GM12872 (cell line): ENCODE data around the gene CYB5R3.

Experiments used
- CTCF ChIP-seq: IDR thresholded peaks from 3 replicates; pipeline ENCODE4 v1.5.1; 2011; ENCODE audit warnings: low read depth, mild to moderate bottlenecking, low read length, moderate library complexity; ENCODE audit not compliant: insufficient read depth

The CYB5R3 gene

GRCh38 chr22:42591987-42592386 lies 57.2 kb downstream of the CYB5R3 start:
- TF ChIP-seq CTCF: no peak

DNA sequence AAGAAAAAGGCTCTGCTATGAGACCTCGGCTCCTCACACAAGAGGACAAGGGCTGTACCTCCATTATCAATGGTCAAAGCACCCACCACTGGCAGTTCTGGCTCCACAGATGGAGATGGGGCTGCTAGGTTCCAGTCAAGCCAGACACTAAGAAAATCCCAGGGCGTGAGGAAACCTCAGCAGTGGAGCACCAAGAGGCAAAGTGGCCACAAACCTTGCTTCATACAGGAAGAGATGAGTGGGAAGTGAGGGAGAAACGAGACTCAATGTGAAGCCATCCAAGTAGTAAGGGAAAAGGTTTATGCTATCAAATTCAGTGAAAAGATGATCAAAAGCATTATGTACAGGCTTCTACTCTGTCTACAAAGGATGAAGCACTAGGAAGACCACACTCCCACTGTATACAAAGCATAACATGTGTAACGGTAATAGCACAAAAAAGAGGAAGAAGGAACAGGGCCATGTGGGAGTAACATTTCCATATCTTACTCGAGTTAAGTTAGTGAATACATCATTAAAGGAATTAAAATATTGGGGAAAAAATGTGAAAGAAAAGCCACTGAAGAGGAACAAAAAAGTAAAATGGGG lies 61.5 kb downstream of the CYB5R3 start:
- no peak for TF ChIP-seq CTCF

- no peak for TF ChIP-seq CTCF
These were observed 62.8 kb downstream of the CYB5R3 start for GRCh38 chr22:42586381-42586780.

DNA sequence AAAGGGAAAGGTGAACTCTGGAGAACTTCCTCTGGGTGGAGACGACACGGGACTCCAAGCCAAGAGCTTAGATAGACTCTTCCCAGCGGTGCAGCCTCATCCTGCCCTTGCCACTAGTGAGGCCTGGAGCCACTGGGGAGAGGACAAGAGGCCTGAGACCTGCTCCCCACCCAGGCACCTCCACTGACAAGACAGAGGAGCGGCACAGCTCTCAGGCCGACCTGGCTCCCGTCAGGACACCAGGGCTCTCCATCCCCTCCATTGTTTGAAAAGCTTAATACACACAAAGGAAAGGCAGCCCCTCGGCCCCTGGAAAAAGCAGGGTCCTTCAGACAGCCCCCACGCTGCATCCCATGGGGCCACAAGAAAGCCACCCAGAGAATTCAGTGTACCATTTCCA lies 64.1 kb downstream of the CYB5R3 start:
- no peak for TF ChIP-seq CTCF

DNA sequence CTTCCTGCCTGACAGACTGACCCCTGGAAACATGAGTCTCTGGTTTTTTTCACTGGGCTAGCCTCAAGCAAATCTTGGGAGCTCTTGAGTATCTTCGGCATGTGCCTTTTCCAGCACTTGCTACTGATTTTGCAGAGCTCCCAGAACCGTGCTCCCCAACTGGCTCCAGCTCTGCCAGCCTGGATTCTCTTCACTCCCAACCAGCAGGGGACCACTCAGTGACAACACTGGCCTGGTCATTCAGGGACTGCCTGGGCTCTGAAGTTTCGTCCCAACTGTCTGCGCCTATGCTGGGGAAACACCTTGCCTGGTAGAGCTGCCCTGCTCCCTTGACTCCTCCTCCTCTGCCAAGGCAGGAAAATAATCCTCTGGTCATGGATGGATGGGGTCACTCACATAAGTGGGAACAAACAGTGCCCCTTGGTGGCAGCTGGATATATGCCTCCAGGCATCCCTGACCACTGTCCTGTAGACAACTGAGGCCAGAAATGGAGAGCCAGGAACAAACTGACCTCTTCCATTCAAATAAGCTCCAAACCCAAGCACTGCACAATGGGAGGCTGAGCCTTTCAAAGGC lies 64.7 kb downstream of the CYB5R3 start:
- TF ChIP-seq CTCF: no peak

DNA sequence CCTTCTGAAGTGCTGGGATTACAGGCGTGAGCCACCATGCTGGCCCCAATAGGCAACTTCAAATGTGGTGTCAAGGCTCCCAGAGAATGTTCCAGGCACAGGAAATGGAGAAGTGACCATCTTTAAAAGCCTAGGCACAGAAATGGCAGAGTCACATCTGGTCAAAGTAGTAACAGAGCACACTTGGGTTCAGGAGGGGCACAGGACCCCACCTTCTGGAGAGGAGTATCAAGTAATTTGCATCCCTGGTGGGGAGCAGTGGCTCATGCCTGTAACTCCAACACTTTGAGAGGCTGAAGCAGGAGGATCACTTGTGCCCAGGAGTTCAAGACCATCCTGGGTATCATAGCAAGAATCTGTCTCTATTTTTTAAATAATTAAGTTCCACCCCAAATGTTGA lies 66.2 kb downstream of the CYB5R3 start:
- TF ChIP-seq CTCF: no peak

DNA sequence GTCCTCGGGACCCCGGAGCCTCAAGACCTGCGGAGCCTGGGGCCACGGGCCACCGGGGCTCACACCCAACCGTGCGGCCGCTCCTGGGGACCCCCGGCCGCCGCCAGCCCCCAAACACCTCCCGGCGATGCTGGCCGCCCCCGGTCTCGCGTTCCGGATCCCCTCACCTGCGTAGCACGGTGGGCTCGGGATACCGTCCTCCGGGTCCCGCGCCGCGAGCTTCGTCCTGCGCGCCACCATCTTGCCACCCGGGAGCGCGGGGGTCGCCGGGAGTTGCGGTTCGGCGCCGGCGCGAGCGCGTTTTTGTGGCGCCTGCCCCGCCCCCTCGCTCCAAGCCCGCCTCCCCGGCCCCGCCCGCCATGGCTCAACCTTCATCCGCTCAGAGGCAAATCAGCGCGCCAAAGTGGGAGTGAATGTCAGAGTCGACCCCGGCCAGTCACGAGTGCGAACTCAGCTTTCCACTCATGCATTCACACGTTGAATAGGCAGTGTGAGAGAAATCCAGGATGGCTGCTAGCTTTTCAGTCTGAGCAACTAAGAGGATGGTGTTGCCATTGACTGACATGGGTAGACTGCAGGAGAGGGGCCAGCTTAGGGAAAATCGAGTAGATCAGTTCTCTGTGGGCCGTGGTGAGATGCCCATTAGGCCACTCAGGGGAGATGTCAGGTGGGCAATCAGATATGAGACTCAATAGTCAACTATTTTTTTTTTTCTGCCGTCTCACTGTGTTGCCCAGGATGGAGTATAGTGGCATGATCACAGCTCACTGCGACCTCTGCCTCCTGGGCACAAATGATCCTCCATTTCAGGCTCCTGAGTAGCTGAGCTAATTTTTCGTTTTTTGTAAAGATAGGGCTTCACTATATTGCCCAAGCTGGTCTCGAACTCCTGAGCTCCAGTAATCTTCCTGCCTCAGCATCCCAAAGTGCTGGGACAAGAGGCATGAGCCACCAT lies 67.2 kb downstream of the CYB5R3 start:
- no peak for TF ChIP-seq CTCF
